H9 (cell line): Measurements from ENCODE around the gene BSDC1. TPM values are rescaled to one million over a fixed set of nuclear protein-coding genes. Genes with fewer than 3 reads are reported as not detected.

Experiments
- DNase-seq: peaks from one replicate; pipeline ENCODE4 v3.0.0-alpha.2; 2017
- H2AFZ ChIP-seq: one replicate; pipeline ENCODE4 v1.6.1; 2013; ENCODE audit warnings: mild to moderate bottlenecking, low read length, control low read depth, moderate library complexity
- H2AK5ac ChIP-seq: 2 replicates; pipeline ENCODE4 v1.6.1; 2013; ENCODE audit warnings: low read length, control low read depth, mixed read lengths; ENCODE audit not compliant: insufficient read length
- H2BK120ac ChIP-seq: one replicate; pipeline ENCODE4 v1.6.1; 2013; ENCODE audit warnings: low read depth, mild to moderate bottlenecking, low read length, control low read depth, inconsistent platforms; ENCODE audit not compliant: poor library complexity, severe bottlenecking
- H2BK12ac ChIP-seq: 2 replicates; pipeline ENCODE4 v1.6.1; 2013; ENCODE audit warnings: low read length, control low read depth, mixed read lengths, low read depth; ENCODE audit not compliant: insufficient read length
- H2BK15ac ChIP-seq: 2 replicates; pipeline ENCODE4 v1.6.1; 2013; ENCODE audit warnings: low read depth, low read length, control low read depth
- H2BK20ac ChIP-seq: one replicate; pipeline ENCODE4 v1.6.1; 2013; ENCODE audit warnings: low read depth, mild to moderate bottlenecking, low read length, control low read depth, inconsistent platforms; ENCODE audit not compliant: poor library complexity, severe bottlenecking
- H2BK5ac ChIP-seq: 2 replicates; pipeline ENCODE4 v1.6.1; 2013; ENCODE audit warnings: low read length, control low read depth, mixed read lengths; ENCODE audit not compliant: insufficient read length
- H3K14ac ChIP-seq: 2 replicates; pipeline ENCODE4 v1.6.1; 2013; ENCODE audit warnings: low read length, control low read depth; ENCODE audit not compliant: insufficient read depth
- H3K18ac ChIP-seq: 2 replicates; pipeline ENCODE4 v1.6.1; 2013; ENCODE audit warnings: low read depth, mild to moderate bottlenecking, mixed read lengths, low read length, control low read depth; ENCODE audit not compliant: insufficient read length
- H3K23ac ChIP-seq: 2 replicates; pipeline ENCODE4 v1.6.1; 2013; ENCODE audit warnings: low read length, control low read depth, mixed read lengths, low read depth; ENCODE audit not compliant: insufficient read length
- H3K23me2 ChIP-seq: 2 replicates; pipeline ENCODE4 v1.6.1; 2013; ENCODE audit warnings: low read depth, mild to moderate bottlenecking, mixed read lengths, low read length, control low read depth; ENCODE audit not compliant: insufficient read length, poor library complexity, severe bottlenecking
- H3K27ac ChIP-seq: 2 replicates; pipeline ENCODE4 v1.5.1; 2013; ENCODE audit warnings: low read length, control low read depth, mixed read lengths, low read depth; ENCODE audit not compliant: insufficient read length
- H3K27me3 ChIP-seq: 2 replicates; pipeline ENCODE4 v1.6.1; 2013; ENCODE audit warnings: low read length, control low read depth, inconsistent platforms; ENCODE audit not compliant: insufficient read depth
- H3K4ac ChIP-seq: 2 replicates; pipeline ENCODE4 v1.6.1; 2013; ENCODE audit warnings: low read depth, mild to moderate bottlenecking, control low read depth, inconsistent platforms, low read length, moderate library complexity
- H3K4me1 ChIP-seq: 2 replicates; pipeline ENCODE4 v1.6.1; 2013; ENCODE audit warnings: low read length, control low read depth, inconsistent platforms; ENCODE audit not compliant: insufficient read depth
- H3K4me2 ChIP-seq: 2 replicates; pipeline ENCODE4 v1.6.1; 2013; ENCODE audit warnings: low read length, control low read depth, mixed read lengths; ENCODE audit not compliant: insufficient read length, insufficient read depth
- H3K56ac ChIP-seq: 2 replicates; pipeline ENCODE4 v1.6.1; 2013; ENCODE audit warnings: low read depth, mild to moderate bottlenecking, mixed read lengths, low read length, control low read depth; ENCODE audit not compliant: insufficient read length
- H3K79me1 ChIP-seq: 2 replicates; pipeline ENCODE4 v1.6.1; 2013; ENCODE audit warnings: low read depth, mild to moderate bottlenecking, moderate library complexity, low read length, control low read depth, inconsistent platforms; ENCODE audit not compliant: insufficient read depth, poor library complexity, severe bottlenecking
- H3K79me2 ChIP-seq: 2 replicates; pipeline ENCODE4 v1.6.1; 2013; ENCODE audit warnings: low read length, control low read depth, inconsistent platforms; ENCODE audit not compliant: insufficient read depth
- H3K9ac ChIP-seq: 2 replicates; pipeline ENCODE4 v1.6.1; 2013; ENCODE audit warnings: low read length, control low read depth, mixed read lengths; ENCODE audit not compliant: insufficient read length; ENCODE audit errors: extremely low read depth
- H3K9me3 ChIP-seq: one replicate; pipeline ENCODE4 v1.6.1; 2013; ENCODE audit warnings: low read depth, low read length, inconsistent platforms; ENCODE audit not compliant: control insufficient read depth
- H3T11ph ChIP-seq: one replicate; pipeline ENCODE4 v1.6.1; 2013; ENCODE audit warnings: mild to moderate bottlenecking, low read length, control low read depth, inconsistent platforms
- H4K20me1 ChIP-seq: one replicate; pipeline ENCODE4 v1.6.1; 2013; ENCODE audit not compliant: control insufficient read depth, insufficient read length, insufficient read depth
- H4K5ac ChIP-seq: 2 replicates; pipeline ENCODE4 v1.6.1; 2013; ENCODE audit warnings: low read depth, mild to moderate bottlenecking, mixed read lengths, low read length, control low read depth; ENCODE audit not compliant: insufficient read length
- H4K8ac ChIP-seq: replicated peaks from 2 replicates; pipeline ENCODE4 v1.6.1; 2013; ENCODE audit warnings: low read length, control low read depth, mixed read lengths, low read depth; ENCODE audit not compliant: insufficient read length
- H4K91ac ChIP-seq: 2 replicates; pipeline ENCODE4 v1.6.1; 2013; ENCODE audit warnings: low read depth, mild to moderate bottlenecking, moderate library complexity, mixed read lengths, low read length, control low read depth; ENCODE audit not compliant: insufficient read length
- H3K27ac Mint-ChIP-seq, 3 experiments: 2 replicates in 2 of 3; 3 replicates in 1 of 3; pipeline ENCODE4 v1.8.0; 2020 to 2021; ENCODE audit warnings: mixed read lengths in 3 of 3, mild to moderate bottlenecking in 1 of 3, moderate library complexity in 1 of 3
- H3K27me3 Mint-ChIP-seq: 2 replicates; pipeline ENCODE4 v1.8.0; 2021; ENCODE audit warnings: low read depth, mild to moderate bottlenecking, moderate library complexity, mixed read lengths
- H3K36me3 Mint-ChIP-seq, 3 experiments: 2 replicates in 2 of 3; 3 replicates in 1 of 3; pipeline ENCODE4 v1.8.0; 2020 to 2021; ENCODE audit warnings: low read depth in 3 of 3, mixed read lengths in 3 of 3; ENCODE audit not compliant: insufficient read depth in 1 of 3
- H3K4me1 Mint-ChIP-seq, 2 experiments: 2 replicates each; pipeline ENCODE4 v1.8.0; 2020; ENCODE audit warnings: mixed read lengths in 2 of 2
- H3K4me3 Mint-ChIP-seq, 2 experiments: 2 replicates in 1 of 2; 3 replicates in 1 of 2; pipeline ENCODE4 v1.8.0; 2020 to 2021; ENCODE audit warnings: mild to moderate bottlenecking in 2 of 2, mixed read lengths in 2 of 2, moderate library complexity in 1 of 2
- H3K9me3 Mint-ChIP-seq, 2 experiments: 2 replicates in 1 of 2; 3 replicates in 1 of 2; pipeline ENCODE4 v1.8.0; 2020; ENCODE audit warnings: mild to moderate bottlenecking in 2 of 2, mixed read lengths in 2 of 2, moderate library complexity in 1 of 2
- WGBS: extraction: QIAGEN DNeasy Blood & Tissue Kit; methylation state at CpG from one replicate; pipeline ENCODE4 v1.1.7; 2013; ENCODE audit warnings: missing lambda C conversion rate, low lambda C conversion rate, mixed read lengths; ENCODE audit not compliant: insufficient read length; ENCODE audit errors: extremely low coverage; 5-methylcytosine and 5-hydroxymethylcytosine counted together
- total RNA-seq: library from RNA; stranded (reverse); gene quantifications from 2 replicates; pipeline ENCODE4 v1.2.1, GENCODE V29; 2021
- TF ChIP-seq, protein P1 (sequence below): fragments of 200-600 bp; sonication (generic); conservative IDR thresholded peaks from 3 replicates; pipeline ENCODE4 v1.8.0; 2021; ENCODE audit warnings: antibody characterized with exemption, mild to moderate bottlenecking

The BSDC1 gene
- total RNA-seq, 1 experiment from 2014 or later = 52.6 TPM

DNA sequence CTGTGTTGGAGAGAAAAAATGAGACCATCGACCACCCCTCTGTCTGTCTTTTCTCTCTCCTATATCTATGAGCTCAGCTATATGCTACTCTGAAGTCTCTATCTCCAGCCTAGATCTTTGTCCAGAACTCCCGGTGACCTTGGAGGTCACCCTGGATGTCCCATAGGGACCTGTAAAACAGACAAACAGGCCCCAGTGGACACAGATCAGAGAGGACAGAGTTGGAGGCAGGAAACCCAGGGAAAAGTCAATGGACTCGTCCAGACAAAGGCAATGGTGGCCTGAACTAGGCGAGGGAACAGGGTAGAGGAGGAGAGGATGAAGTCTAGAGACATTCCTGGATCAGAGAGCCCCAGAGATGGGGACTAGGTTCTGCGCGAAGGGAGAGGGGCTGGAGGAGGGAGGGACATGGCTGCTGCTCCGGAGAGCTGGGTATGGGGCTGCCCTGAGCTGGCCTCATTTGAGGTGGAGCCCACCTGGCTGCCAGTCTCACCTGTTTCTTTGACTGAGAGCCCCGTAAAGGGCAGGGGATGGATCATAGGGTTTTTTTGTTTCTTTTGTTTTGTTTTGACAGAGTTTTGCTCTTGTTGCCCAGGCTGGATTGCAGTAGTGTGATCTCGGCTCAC lies 47.6 kb downstream of the BSDC1 start:
- Histone ChIP-seq H3K9me3 (no peaks in the 10 kb centered on the region), H2BK20ac (no peak overlapping the region), H4K91ac (no peak overlapping the region), H4K8ac (no peak overlapping the region), H3K23ac (no peak overlapping the region), H2BK15ac (no peak overlapping the region; the same call in 1 of the 2 replicates), H2BK5ac (no peak overlapping the region), H2BK12ac (no peak overlapping the region), H3K27me3 (peaks cover 3% of the 10 kb centered on the region; the same call in 1 of the 2 replicates), H3K27ac (no peak overlapping the region), H3T11ph (no peak overlapping the region), H2AK5ac (no peak overlapping the region), H3K79me1 (no peaks in the 10 kb centered on the region), H3K4ac (no peak overlapping the region), H3K4me1 (no peaks in the 10 kb centered on the region), H3K14ac (no peak overlapping the region), H2AFZ (no peak overlapping the region), H3K18ac (no peak overlapping the region), H4K5ac (no peak overlapping the region), H3K79me2 (no peaks in the 10 kb centered on the region), H3K4me2 (no peak overlapping the region), H4K20me1 (no peaks in the 10 kb centered on the region), H3K56ac (no peak overlapping the region), H3K23me2 (peaks cover 1% of the 10 kb centered on the region), H3K9ac (no peak overlapping the region), H2BK120ac (no peak overlapping the region)
- Mint-ChIP-seq H3K4me3 (no peak overlapping the region), H3K4me1 (peaks cover 4 to 11% of the 10 kb centered on the region in 2 experiments; a peak in 3 of 4 replicates), H3K27me3 (peaks cover 50% of the 10 kb centered on the region), H3K27ac (no peak overlapping the region), H3K9me3 (peaks cover 9 to 10% of the 10 kb centered on the region in 2 experiments), H3K36me3 (peaks cover 6% of the 10 kb centered on the region in 3 experiments)
- no peak for DNase-seq
- TF ChIP-seq, protein P1, sequence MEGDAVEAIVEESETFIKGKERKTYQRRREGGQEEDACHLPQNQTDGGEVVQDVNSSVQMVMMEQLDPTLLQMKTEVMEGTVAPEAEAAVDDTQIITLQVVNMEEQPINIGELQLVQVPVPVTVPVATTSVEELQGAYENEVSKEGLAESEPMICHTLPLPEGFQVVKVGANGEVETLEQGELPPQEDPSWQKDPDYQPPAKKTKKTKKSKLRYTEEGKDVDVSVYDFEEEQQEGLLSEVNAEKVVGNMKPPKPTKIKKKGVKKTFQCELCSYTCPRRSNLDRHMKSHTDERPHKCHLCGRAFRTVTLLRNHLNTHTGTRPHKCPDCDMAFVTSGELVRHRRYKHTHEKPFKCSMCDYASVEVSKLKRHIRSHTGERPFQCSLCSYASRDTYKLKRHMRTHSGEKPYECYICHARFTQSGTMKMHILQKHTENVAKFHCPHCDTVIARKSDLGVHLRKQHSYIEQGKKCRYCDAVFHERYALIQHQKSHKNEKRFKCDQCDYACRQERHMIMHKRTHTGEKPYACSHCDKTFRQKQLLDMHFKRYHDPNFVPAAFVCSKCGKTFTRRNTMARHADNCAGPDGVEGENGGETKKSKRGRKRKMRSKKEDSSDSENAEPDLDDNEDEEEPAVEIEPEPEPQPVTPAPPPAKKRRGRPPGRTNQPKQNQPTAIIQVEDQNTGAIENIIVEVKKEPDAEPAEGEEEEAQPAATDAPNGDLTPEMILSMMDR = no peak
- no CpG with 5 or more reads among the region's 9 CpGs for WGBS
